Mononuclear cell (primary cell): ENCODE results near the gene RGS8. TPM values are rescaled to one million over a fixed set of nuclear protein-coding genes. Genes with fewer than 3 reads are reported as not detected.

Source experiments
- H3K27me3 ChIP-seq: 2 replicates; pipeline ENCODE4 v1.6.0; 2011; ENCODE audit warnings: low read length, control low read depth; ENCODE audit not compliant: insufficient read depth
- H3K4me1 ChIP-seq: 2 replicates; pipeline ENCODE4 v1.5.1; 2011; ENCODE audit warnings: mild to moderate bottlenecking, low read length, control low read depth; ENCODE audit not compliant: insufficient read depth
- H3K4me3 ChIP-seq: 2 replicates; pipeline ENCODE4 v1.5.1; 2011; ENCODE audit warnings: mild to moderate bottlenecking, low read length, moderate library complexity
- H3K9me3 ChIP-seq: 2 replicates; pipeline ENCODE4 v1.5.1; 2011; ENCODE audit warnings: low read depth, mild to moderate bottlenecking, control low read depth, low read length
- total RNA-seq: library from RNA; depleted of rRNA; stranded (reverse); fragments of >200 nt; gene quantifications from one replicate; pipeline ENCODE4 v1.2.3, GENCODE V29; 2012

RGS8 gene
- total RNA-seq, 1 donor: not detected

DNA sequence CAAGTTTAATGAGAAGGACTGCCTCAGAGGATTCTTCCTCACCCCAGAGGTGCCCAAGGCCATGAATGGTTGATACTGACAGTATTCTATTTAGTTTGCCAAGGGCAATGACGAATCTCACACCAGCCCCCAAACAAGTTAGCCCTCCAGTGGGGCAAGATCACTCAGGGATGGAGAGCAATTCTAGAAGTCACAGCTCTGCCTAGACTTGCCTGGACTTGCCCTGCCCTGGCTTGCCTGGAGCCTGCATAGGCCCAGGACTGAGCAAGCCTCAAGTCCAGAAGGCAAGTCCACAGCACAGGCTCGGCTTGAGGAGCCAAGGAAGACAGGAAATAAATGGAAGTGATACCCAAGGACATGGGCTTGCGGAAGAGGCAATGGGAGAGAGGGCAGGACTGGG is 40.7 kb downstream of the RGS8 start:
- Histone ChIP-seq H3K4me3 (no peak overlapping the region), H3K9me3 (no peaks in the 10 kb centered on the region), H3K4me1 (no peaks in the 10 kb centered on the region), H3K27me3 (no peaks in the 10 kb centered on the region)

DNA sequence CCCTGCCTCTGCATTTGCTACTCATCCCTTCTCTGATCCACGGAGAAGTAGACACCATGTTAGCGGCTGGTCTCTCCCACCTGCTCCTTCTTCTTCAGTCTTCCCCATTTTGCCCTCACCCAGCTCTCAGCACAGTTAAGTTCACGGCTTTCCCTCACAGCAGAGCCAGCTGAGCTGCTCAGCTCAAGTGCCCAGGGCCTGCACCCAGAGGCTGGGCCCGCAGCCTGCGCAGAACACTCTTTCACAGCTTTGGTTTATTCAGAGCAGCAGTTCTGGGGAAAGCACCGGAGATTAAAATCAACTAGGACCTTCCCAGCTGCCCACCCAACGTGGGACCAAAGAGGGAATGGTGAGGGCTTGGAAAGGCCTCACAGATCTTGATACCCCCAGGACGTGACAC is 41.9 kb downstream of the RGS8 start:
- Histone ChIP-seq H3K4me3 (no peak overlapping the region), H3K4me1 (no peaks in the 10 kb centered on the region)

DNA sequence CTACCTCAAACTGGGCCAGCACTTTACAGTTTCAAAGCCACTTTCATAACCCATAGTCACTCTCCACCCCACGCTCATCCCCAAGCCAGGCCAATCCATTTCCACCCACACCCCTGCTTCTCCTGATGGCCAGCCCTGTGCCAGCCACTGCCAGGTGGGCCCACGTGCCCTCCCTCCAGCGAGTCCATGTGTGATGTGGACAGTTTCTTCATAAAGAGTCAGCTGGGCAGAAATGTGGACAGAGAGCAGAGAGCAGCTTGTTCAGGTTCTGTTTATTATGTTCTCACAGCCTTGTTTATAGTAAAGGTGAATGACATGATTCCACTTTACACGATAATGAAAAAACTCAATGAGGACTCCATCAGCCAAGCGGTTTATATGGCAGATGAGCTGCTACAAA is 42.8 kb downstream of the RGS8 start:
- Histone ChIP-seq H3K4me1 (no peaks in the 10 kb centered on the region), H3K27me3 (no peaks in the 10 kb centered on the region), H3K9me3 (no peaks in the 10 kb centered on the region), H3K4me3 (no peak overlapping the region)

More for the DNA sequence above, 41.9 kb downstream of the RGS8 start:
- Histone ChIP-seq H3K27me3 (no peaks in the 10 kb centered on the region), H3K9me3 (no peaks in the 10 kb centered on the region)

DNA sequence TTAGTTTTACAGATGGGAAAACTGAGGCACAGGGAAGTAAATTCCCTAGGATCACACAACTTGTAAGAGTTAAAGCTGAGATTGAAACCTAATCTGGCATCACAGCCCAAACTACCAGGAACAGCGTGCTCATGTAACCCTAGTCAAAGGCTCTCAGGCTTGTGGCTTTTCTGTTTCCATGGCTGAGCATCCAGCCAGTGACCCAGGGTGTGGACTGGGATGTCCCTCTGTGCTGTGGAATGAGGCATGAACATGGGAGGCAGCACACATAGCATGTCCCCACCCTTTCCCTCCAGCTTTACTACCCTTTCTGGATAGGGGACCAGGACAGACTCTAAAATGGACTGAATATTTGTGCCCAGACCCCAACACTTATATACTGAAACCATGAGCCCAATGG is 45.1 kb downstream of the RGS8 start:
- Histone ChIP-seq H3K27me3 (no peaks in the 10 kb centered on the region), H3K4me1 (no peaks in the 10 kb centered on the region), H3K9me3 (no peaks in the 10 kb centered on the region), H3K4me3 (no peak overlapping the region)

GRCh38 chr1:182637769-182638168 is 46.6 kb downstream of the RGS8 start:
- Histone ChIP-seq H3K9me3 (no peaks in the 10 kb centered on the region), H3K4me3 (no peak overlapping the region), H3K27me3 (no peaks in the 10 kb centered on the region), H3K4me1 (no peaks in the 10 kb centered on the region)

DNA sequence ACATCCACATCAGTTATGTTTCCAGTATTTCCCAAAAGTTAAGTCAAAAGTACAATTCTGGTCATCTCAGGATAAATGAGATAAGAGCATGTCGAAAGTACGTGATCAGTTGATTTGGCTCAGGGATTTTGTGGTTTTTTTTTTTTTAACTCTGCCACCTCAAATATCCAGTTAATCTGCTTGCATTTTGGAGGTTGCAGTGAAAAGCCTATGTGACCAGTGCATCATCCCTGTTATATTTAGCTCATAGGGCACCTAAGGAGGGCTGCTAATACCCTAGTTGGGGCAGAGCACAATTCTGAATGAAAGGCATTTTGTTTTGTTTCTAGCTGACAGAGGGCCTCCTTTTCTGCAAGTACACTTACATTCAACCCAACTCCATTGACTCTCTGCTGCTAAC is 48.5 kb downstream of the RGS8 start:
- Histone ChIP-seq H3K27me3 (no peaks in the 10 kb centered on the region), H3K4me3 (no peak overlapping the region), H3K4me1 (no peaks in the 10 kb centered on the region), H3K9me3 (no peaks in the 10 kb centered on the region)

Other genes starting within 250 kb of the RGS8 start
- gene RGSL1, start 234.4 kb downstream of the RGS8 start, total RNA-seq: not detected
- gene RNASEL, start 95.3 kb downstream of the RGS8 start, total RNA-seq: 2.9 TPM
- gene RGS16, start 80.2 kb downstream of the RGS8 start, total RNA-seq: 4.3 TPM
- gene NPL, start 105.2 kb upstream of the RGS8 start, total RNA-seq: 13.9 TPM
- 377 TPM for gene DHX9, start 154.8 kb upstream of the RGS8 start, total RNA-seq